HG03558 (cell line): ENCODE measurements around the gene OR7D4.
"Not testable (repeated sequence)": the region's sequence is repeated elsewhere in the genome, so short reads cannot be mapped to it uniquely, and the experiment has no call there.

Experiments used
- ATAC-seq: cut with Tn5 transposase; IDR thresholded peaks from one replicate; pipeline ENCODE4 v1.9.1; 2021; ENCODE audit warnings: moderate number of reproducible peaks; ENCODE audit not compliant: unreplicated experiment; ENCODE audit errors: extremely low read depth

OR7D4 gene

DNA sequence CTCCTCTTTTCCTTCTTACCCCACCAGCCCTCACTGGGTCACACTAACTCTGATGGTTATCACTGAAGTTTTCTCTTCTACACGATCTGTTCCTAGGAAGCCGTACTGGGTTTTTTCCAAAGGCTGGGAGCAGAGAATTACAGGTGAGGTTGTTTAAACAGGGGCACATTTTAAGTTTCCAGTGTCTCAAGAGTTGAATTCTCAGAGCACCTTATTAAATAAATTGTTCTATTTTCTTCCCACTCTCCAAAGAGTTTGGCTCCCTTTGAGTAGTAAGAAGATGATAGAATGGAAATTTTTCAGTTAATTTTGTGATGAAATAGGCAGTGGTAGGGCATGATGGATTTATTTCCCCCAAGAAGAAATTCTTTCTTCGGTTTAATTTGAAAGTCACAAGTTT lies at the start of gene OR7D4:
Gene OR7D4 (minus strand): TSS at position 101 of the 400 bp plus-strand sequence. CDS start 4,752 bp downstream, outside the sequence.
- no peak for ATAC-seq

DNA sequence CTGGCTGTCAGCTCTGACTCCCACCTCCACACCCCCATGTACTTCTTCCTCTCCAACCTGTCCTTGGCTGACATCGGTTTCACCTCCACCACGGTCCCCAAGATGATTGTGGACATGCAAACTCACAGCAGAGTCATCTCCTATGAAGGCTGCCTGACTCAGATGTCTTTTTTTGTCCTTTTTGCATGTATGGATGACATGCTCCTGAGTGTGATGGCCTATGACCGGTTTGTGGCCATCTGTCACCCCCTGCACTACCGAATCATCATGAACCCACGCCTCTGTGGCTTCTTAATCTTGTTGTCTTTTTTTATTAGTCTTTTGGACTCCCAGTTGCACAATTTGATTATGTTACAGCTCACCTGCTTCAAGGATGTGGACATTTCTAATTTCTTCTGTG lies 31.8 kb upstream of the OR7D4 start:
- no peak for ATAC-seq

DNA sequence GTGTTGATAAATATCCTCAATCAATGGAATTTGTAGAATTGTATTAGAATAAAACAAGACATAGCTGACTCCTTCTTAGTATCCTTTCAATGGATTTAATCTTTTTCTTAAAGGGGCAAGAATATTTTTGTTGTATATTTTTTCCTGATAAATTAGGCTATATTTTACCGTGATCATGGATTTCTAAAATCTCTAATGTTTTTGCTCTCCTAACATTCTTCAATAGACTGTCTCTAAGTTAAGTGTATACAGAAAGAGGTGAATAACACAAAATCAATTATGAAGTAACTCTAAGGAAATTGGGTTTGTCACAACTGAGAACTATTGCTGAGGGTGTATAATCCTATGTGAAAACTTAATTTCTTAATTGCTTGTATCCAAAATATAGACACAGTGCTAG lies 31.2 kb upstream of the OR7D4 start, which contains the start of gene OR7E24:
Gene OR7E24 (plus strand): TSS at position 301 of the 400 bp plus-strand sequence. CDS start 114 bp downstream, outside the sequence.
- no peak for ATAC-seq

DNA sequence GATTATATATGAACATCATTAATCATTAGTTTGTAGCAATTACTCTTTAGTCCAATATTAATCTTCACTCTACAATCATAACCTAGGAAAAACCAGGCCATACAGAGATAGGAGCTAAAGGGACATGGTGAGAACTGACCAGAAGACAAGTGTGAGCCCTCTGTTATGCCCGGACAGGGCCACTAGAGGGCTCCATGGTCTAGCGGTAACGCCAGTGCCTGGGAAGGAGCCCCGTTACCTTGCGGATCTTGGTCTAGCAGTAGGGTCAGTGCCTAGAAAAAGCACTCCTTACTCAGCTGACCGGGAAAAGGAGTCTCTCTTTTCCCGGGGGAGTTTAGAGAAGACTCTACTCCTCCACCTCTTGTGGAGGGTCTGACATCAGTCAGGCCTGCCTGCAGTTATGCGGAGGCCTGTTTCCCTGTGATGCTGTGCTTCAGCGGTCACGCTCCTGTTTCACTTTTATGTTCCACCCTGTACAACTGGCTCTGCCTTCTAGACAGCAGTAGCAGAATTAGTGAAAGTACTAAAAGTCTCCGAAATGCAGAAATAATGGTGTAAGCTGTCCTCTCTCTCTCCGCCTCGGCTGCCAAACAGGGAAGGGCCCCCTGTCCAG lies 13.8 kb downstream of the OR7D4 start:
- ATAC-seq, result no peak

DNA sequence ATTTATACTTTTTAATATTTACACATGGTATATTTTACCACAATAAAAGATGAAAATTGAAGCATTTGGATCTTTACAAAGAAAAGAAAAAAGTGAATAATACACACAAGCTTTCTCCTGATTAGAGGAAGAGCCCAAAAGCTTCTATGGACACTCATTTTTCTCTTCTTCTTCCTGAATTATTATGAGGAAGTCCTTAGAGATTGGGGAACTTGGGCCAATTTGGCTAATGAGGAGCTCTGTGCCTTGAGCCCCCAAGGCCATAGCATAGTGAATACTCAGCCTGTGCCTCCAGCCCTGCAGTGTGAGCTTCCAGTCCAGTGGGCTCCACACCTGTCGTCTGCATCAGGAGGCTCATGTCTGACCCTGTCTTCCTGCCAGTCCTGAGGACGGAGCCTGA lies 21.3 kb downstream of the OR7D4 start:
- ATAC-seq, result not testable (repeated sequence)

DNA sequence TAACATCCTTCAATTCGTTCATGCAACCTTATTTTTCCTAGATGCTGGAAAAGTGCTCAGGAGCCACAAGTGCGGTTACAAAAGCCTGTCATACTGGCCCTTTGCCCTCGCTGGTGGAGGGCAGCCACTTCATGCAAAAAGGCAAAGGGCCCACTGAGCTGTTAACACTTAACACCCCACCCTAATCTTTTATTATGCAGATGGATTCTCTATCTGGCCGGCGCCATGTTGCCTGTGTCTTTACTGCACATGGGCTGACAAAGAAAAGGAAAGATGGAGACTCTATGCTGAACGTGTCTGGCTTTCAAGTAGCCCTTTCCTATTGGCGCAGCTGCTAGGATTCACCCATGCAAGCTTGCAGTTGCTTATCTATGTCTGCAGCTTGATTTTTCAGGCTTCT lies 29.9 kb downstream of the OR7D4 start:
- ATAC-seq, result no peak

DNA sequence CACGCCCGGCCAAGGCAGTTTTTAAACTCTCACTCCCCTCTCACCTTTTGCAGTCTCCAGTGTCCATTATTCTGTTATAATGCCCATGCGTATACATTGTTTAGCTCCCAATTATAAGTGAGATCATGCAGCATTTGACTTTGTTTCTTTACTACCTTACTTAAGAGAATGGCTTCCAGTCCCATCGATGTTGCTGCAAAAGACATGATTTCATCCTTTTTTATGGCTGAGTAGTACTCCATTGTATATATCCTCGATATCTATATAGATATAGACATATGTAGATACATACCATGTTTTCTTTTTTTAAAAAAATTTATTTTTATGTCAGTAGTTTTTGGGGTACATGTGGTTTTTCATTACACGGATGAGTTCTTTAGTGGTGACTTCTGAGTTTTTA lies 32.2 kb downstream of the OR7D4 start:
- no peak for ATAC-seq

DNA sequence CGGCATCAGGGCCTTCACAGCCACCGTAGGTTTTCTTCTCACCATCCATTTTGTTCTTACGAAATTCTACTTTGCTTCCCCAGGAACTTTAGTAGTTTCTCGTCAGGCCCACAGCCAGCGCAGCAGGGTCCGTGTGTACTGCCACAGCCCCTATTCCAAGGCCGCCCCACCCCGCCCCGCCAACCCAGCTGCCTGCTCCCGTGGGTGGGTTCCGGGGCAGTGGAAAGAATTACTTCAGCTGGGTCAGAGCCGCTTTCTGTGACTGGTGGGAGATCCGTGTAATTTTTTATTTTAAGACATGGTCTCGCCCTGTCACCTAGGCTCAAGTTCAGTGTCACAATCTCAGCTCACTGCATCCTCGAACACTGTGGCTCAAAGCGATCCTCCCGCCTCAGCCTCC lies 36.4 kb downstream of the OR7D4 start:
- ATAC-seq, result no peak

DNA sequence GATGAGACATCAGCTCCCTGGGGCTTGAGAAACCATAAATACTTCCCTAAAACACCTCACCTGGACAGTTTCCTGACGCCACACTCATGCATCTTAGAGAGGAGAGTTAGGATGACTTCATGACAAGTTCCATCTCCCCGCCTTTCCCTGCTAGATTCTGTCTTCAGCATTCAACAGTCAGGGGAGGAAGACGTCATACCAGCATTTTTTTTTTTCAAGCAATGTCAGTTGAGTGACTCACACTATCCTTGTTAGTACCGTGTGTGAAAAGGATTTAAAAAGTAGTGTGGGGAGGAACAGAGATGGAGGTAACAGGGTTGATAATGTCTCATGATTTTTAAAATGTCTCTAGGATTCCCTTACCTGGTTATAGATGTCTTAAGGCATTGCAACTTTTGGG lies 40.5 kb downstream of the OR7D4 start, which contains the start of gene OR7D2:
Gene OR7D2 (plus strand): TSS at position 79 of the 400 bp plus-strand sequence. CDS start 6,803 bp downstream, outside the sequence.
- ATAC-seq, result no peak

DNA sequence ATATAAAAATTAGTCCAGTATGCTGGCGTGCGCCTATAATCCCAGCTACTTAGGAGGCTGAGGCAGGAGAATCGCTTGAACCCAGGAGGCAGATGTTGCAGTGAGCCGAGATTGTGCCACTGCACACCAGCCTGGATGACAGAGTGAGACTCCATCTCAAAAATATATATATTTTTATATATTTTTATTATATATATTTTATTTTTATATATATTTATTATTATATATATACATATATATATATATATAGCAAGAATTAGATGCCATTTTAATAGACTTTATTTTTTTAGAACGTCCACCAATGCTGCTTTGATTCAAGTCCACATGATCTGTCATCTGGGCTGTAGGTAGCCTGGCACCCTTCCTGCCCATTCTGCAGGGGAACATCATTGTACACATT lies 44.1 kb downstream of the OR7D4 start:
- no peak for ATAC-seq

DNA sequence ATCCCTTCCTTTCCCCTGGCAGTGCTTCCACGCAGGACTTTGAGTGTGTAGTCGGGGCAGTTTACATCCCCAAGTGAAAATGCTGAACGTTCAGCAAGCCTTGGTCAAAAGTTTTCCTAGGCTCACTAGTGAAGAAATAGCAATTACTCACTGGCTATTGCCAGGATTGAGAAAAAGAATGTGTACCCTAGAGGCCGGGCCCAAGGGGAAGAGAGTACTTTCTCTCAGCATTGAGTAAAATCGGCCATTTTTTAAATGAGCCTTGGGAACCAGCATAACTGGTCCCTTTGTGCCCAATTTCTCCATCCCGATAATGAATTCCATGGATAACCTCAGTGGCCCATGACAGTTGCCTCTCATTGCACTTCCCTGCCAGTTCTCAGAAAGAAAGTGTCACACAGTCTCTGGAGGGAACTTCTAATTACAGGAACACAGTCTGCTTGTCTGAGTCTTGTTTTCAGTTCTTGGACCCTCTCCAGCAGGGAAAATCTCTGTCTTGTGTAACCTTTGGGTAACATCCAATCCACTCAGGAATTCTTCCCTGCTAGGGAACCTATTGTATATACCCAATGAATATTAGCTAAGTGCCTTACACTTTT lies 47.9 kb downstream of the OR7D4 start:
- no peak for ATAC-seq

DNA sequence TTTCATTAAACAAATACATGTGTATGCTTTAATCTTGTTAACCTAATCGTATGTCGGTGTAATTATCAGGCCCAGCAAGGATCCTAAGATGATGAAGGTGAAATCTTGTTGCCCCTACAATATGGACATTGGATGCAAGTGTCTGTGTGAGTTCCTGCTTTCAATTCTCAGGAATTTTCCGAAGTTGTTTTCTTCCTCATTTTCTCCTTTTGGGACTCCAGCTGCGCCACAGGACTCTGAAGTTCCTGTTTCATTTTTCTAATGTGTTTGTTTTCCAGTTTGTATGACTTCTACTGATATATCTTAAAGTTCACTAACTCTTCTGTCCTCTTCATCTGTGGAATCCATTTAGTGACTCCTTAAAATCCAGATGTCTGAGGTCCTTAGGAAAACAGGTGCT lies 52.5 kb downstream of the OR7D4 start:
- no peak for ATAC-seq

DNA sequence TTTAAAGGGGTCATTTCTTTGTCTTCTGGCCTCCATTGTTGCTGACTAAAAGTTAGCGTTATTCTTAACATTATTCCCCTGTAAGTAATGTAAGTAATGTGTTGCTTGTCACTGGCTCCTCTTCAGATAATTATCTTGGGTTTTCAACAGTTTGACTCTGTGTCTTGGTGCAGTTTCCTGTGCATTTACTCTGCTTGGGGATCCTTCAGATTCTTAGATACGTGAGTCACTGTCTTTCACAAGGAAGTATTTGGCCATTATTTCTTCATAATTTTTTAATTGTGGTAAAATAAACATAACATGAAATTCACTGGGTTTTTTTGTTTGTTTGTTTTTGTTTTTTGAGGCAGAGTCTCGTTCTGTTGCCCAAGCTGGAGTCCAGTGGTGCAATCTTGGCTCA lies 54.1 kb downstream of the OR7D4 start:
- ATAC-seq, result no peak

DNA sequence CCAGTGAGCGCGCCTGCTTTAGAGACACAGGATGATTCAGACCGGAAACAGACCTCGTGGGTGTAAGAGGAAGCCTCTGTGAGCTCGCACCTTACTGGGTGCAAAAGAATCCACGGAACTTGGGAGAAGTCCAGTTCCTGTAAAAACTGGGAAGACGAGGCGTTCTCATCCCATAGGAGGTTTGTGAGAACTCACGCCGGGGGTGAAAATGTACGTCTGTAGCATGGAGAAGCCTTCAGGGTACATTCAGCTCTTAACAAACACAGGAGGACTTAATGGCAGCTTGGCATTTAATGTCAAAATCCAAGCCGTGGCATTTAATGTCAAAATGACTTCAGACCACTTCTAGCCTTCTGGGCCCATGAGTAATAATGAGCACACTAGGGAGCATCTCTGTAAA lies 58.0 kb downstream of the OR7D4 start:
- no peak for ATAC-seq
